DOHH2 (cell line): ENCODE data around the gene LKAAEAR1.

ENCODE experiments used
- H3F3A ChIP-seq: fragments of 200-600 bp; sonication (generic), shearing (Covaris generic); 2 replicates; pipeline ENCODE4 v1.6.0; 2016; ENCODE audit warnings: antibody characterized with exemption, mild to moderate bottlenecking; ENCODE audit not compliant: control insufficient read depth, insufficient read depth
- H3K27ac ChIP-seq: fragments of 200-600 bp; sonication (generic); 2 replicates; pipeline ENCODE4 v1.5.1; 2014; ENCODE audit warnings: low read depth, mild to moderate bottlenecking, low read length, moderate library complexity
- H3K27me3 ChIP-seq: fragments of 200-600 bp; sonication (generic); 2 replicates; pipeline ENCODE4 v1.6.1; 2014; ENCODE audit warnings: mild to moderate bottlenecking, low read length, mixed read lengths; ENCODE audit not compliant: control insufficient read depth
- H3K36me3 ChIP-seq: fragments of 200-600 bp; sonication (generic); 2 replicates; pipeline ENCODE4 v1.6.1; 2014; ENCODE audit warnings: mild to moderate bottlenecking, low read length, moderate library complexity, mixed read lengths; ENCODE audit not compliant: control insufficient read depth
- H3K4me1 ChIP-seq: fragments of 200-600 bp; sonication (generic); 2 replicates; pipeline ENCODE4 v1.6.1; 2014; ENCODE audit warnings: mild to moderate bottlenecking, low read length, mixed read lengths; ENCODE audit not compliant: control insufficient read depth
- H3K4me2 ChIP-seq: fragments of 200-600 bp; sonication (generic); 2 replicates; pipeline ENCODE4 v1.6.0; 2014; ENCODE audit warnings: mild to moderate bottlenecking, low read length, moderate library complexity
- H3K4me3 ChIP-seq: fragments of 200-600 bp; sonication (generic); 2 replicates; pipeline ENCODE4 v1.5.1; 2014; ENCODE audit warnings: mild to moderate bottlenecking, low read length, mixed read lengths
- H3K79me2 ChIP-seq: fragments of 200-600 bp; sonication (generic); 2 replicates; pipeline ENCODE4 v1.6.1; 2014; ENCODE audit warnings: mild to moderate bottlenecking, low read length, mixed read lengths; ENCODE audit not compliant: control insufficient read depth
- H3K9me2 ChIP-seq: fragments of 200-600 bp; sonication (generic); replicated peaks from 2 replicates; pipeline ENCODE4 v1.6.1; 2014; ENCODE audit warnings: mild to moderate bottlenecking, low read length, mixed read lengths; ENCODE audit not compliant: control insufficient read depth
- H3K9me3 ChIP-seq: fragments of 200-600 bp; sonication (generic); 2 replicates; pipeline ENCODE4 v1.6.1; 2014; ENCODE audit warnings: antibody characterized with exemption, low read length, mixed read lengths; ENCODE audit not compliant: control insufficient read depth, insufficient read depth
- H4K20me1 ChIP-seq: fragments of 200-600 bp; sonication (generic); 2 replicates; pipeline ENCODE4 v1.6.0; 2014; ENCODE audit warnings: low read depth, mild to moderate bottlenecking, antibody characterized with exemption, low read length, moderate library complexity; ENCODE audit not compliant: control insufficient read depth, insufficient read depth
- CTCF ChIP-seq: fragments of 200-600 bp; sonication (generic); IDR thresholded peaks from one replicate; pipeline ENCODE4 v1.5.1; 2014; ENCODE audit warnings: antibody characterized with exemption, mild to moderate bottlenecking, low read depth, low read length; ENCODE audit not compliant: poor library complexity, severe bottlenecking
- EZH2phosphoT487 ChIP-seq: fragments of 200-600 bp; sonication (generic); IDR thresholded peaks from 2 replicates; pipeline ENCODE4 v1.6.1; 2017; ENCODE audit warnings: borderline replicate concordance, mild to moderate bottlenecking, antibody characterized with exemption, low read length, moderate library complexity, mixed read lengths

LKAAEAR1 gene

GRCh38 chr20:64052987-64053840, 31.0 kb downstream of the LKAAEAR1 start:
- TF ChIP-seq CTCF, result no peak
- TF ChIP-seq EZH2phosphoT487, result no peak
- H3K4me3 ChIP-seq, result no peak overlapping the region
- peaks cover 11% of the 10 kb centered on the region for H3K4me1 ChIP-seq

GRCh38 chr20:64052326-64052722, 31.9 kb downstream of the LKAAEAR1 start:
- no peaks in the 10 kb centered on the region for H3K79me2 ChIP-seq
- no peaks in the 10 kb centered on the region for H3K9me3 ChIP-seq
- no peak overlapping the region for H3K4me3 ChIP-seq
- peaks cover 2% of the 10 kb centered on the region for H3K4me1 ChIP-seq
- H3K9me2 ChIP-seq, result no peaks in the 10 kb centered on the region
- H4K20me1 ChIP-seq, result no peaks in the 10 kb centered on the region
- H3K27ac ChIP-seq, result no peak overlapping the region
- H3K27me3 ChIP-seq, result peaks cover 54% of the 10 kb centered on the region
- no peaks in the 10 kb centered on the region for H3K36me3 ChIP-seq
- H3K4me2 ChIP-seq, result no peak overlapping the region
- TF ChIP-seq CTCF (no peak), EZH2phosphoT487 (no peak)
- H3F3A ChIP-seq, result no peaks in the 10 kb centered on the region

More at GRCh38 chr20:64052987-64053840, 31.0 kb downstream of the LKAAEAR1 start:
- H3K9me3 ChIP-seq, result no peaks in the 10 kb centered on the region
- H3K27ac ChIP-seq, result no peak overlapping the region
- H3K9me2 ChIP-seq, result no peaks in the 10 kb centered on the region
- no peaks in the 10 kb centered on the region for H4K20me1 ChIP-seq
- no peak overlapping the region for H3K4me2 ChIP-seq
- H3K27me3 ChIP-seq, result peaks cover 54% of the 10 kb centered on the region
- H3F3A ChIP-seq, result no peaks in the 10 kb centered on the region
- H3K79me2 ChIP-seq, result no peaks in the 10 kb centered on the region
- H3K36me3 ChIP-seq, result no peaks in the 10 kb centered on the region

- Histone ChIP-seq H3K27ac (no peak overlapping the region), H3K36me3 (no peaks in the 10 kb centered on the region), H3K4me1 (no peaks in the 10 kb centered on the region; the same call in 1 of the 2 replicates), H3K4me2 (no peak overlapping the region), H3K27me3 (peaks cover 54% of the 10 kb centered on the region), H3K4me3 (no peak overlapping the region), H3K9me2 (no peaks in the 10 kb centered on the region), H3K79me2 (no peaks in the 10 kb centered on the region), H3K9me3 (no peaks in the 10 kb centered on the region), H3F3A (no peaks in the 10 kb centered on the region), H4K20me1 (no peaks in the 10 kb centered on the region)
- TF ChIP-seq CTCF (no peak), EZH2phosphoT487 (no peak)
Measured at GRCh38 chr20:64051561-64052325, 32.5 kb downstream of the LKAAEAR1 start.
